ENCODE results near the gene AFMID. TPM values are rescaled to one million over a fixed set of nuclear protein-coding genes. Genes with fewer than 3 reads are reported as not detected.
A peak's percentile ranks its signal among the peaks of the same experiment; 100 is the strongest.

The AFMID gene
- total and polyA plus RNA-seq, 9 of the 15 experiments (the other 6 are each of a cell fraction or from before 2014, with no cell fraction given), result 62.1 to 188 (median 74.4) TPM

GRCh38 chr17:78210111-78210510 lies 22.9 kb downstream of the AFMID start:
- no peak for DNase-seq (ENCODE audit: extremely low read depth in 1 of 4, low spot score in 3 of 4)
- no peak overlapping the region for H3K4me3 ChIP-seq
- H3K9ac ChIP-seq (ENCODE audit: insufficient read depth in 1 of 2, low read depth in 2 of 2, low read length in 2 of 2), result 0 out of 4 replicates have a peak overlapping the region, but pooled peaks of 1 of the 2 experiments have one; percentile 11
- ChIA-PET POLR2A (interaction anchor here (0.9 to 1.6 kb wide), 2 partner anchors 11 to 23 kb away, joined by 3 to 6 read pairs; partner anchors contain the start of genes AFMID and TK1), CTCF (ENCODE audit: low intra/inter-chr PET ratio) (no interaction called here)
- no peaks in the 10 kb centered on the region for H3K27me3 ChIP-seq (ENCODE audit: control insufficient read depth in 2 of 2, insufficient read depth in 2 of 2, low read length in 2 of 2)
- ATAC-seq, result no peak
- peaks cover 13% of the 10 kb centered on the region for H3K79me2 ChIP-seq (ENCODE audit: control insufficient read depth, insufficient read depth, low read length)
- WGBS (ENCODE audit: insufficient coverage, low coverage, missing lambda C conversion rate), result 47% methylated on average over 10 of the region's 10 CpGs
- no peak overlapping the region for H2AFZ ChIP-seq (ENCODE audit: low read depth, low read length)
- FAIRE-seq, result no peak
- peaks cover 1% of the 10 kb centered on the region for H3K9me1 ChIP-seq (ENCODE audit: control insufficient read depth, insufficient read depth, low read length)
- no peak overlapping the region for H3K4me2 ChIP-seq (ENCODE audit: insufficient read depth, low read length)
- H3K9me3 ChIP-seq (replicated peaks; ENCODE audit: control insufficient read depth, insufficient read depth, low read depth, low read length), result no peaks in the 10 kb centered on the region
- H3K27ac ChIP-seq (ENCODE audit: extremely low read depth, low read depth, low read length), result no peak overlapping the region
- intact Hi-C loops (cut with micrococcal nuclease), result no loop called here
- no TSS peak for BruUV-seq (replicated peaks)
- in situ Hi-C loops (cut with MboI), result no loop called here
- peaks cover 0 to 21% of the 10 kb centered on the region in 2 experiments; a peak in 3 of 5 replicates for H3K4me1 ChIP-seq (replicated peaks in 1 of 2; ENCODE audit: control insufficient read depth in 2 of 2, insufficient read depth in 2 of 2, low read length in 2 of 2)
- H4K20me1 ChIP-seq (replicated peaks; ENCODE audit: control insufficient read depth, insufficient read depth, low read length), result no peaks in the 10 kb centered on the region
- peaks cover 19% of the 10 kb centered on the region; the same call in 2 of the 3 replicates for H3K36me3 ChIP-seq (ENCODE audit: control insufficient read depth, insufficient read depth, low read length)
- TF ChIP-seq PCBP2 (IDR thresholded peaks at IDR 0.05; ENCODE audit: low read depth, low read length, poor library complexity, severe bottlenecking) (no peak), ZKSCAN8 (CRISPR knock-in tag; IDR thresholded peaks at IDR 0.05) (no peak), ZBTB17 (CRISPR knock-in tag; IDR thresholded peaks at IDR 0.05) (no peak), ZBTB40 (IDR thresholded peaks at IDR 0.05) (no peak), ZBTB40 (CRISPR knock-in tag; IDR thresholded peaks at IDR 0.05) (no peak), ZNF830 (CRISPR knock-in tag; IDR thresholded peaks at IDR 0.05) (no peak), HDAC6 (IDR thresholded peaks at IDR 0.05; ENCODE audit: low read depth, low read length) (no peak), BRCA1 (IDR thresholded peaks at IDR 0.05) (no peak), BRCA1 (CRISPR knock-in tag; IDR thresholded peaks at IDR 0.05) (no peak)
- TF ChIP-seq, protein P1, sequence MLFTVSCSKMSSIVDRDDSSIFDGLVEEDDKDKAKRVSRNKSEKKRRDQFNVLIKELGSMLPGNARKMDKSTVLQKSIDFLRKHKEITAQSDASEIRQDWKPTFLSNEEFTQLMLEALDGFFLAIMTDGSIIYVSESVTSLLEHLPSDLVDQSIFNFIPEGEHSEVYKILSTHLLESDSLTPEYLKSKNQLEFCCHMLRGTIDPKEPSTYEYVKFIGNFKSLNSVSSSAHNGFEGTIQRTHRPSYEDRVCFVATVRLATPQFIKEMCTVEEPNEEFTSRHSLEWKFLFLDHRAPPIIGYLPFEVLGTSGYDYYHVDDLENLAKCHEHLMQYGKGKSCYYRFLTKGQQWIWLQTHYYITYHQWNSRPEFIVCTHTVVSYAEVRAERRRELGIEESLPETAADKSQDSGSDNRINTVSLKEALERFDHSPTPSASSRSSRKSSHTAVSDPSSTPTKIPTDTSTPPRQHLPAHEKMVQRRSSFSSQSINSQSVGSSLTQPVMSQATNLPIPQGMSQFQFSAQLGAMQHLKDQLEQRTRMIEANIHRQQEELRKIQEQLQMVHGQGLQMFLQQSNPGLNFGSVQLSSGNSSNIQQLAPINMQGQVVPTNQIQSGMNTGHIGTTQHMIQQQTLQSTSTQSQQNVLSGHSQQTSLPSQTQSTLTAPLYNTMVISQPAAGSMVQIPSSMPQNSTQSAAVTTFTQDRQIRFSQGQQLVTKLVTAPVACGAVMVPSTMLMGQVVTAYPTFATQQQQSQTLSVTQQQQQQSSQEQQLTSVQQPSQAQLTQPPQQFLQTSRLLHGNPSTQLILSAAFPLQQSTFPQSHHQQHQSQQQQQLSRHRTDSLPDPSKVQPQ (CRISPR knock-in tag; IDR thresholded peaks at IDR 0.05; ENCODE audit: borderline replicate concordance), result no peak
